GM18520 (cell line): ENCODE results near the gene GLOD5.

Source experiments
- ATAC-seq: cut with Tn5 transposase; IDR thresholded peaks from one replicate; pipeline ENCODE4 v1.9.1; 2021; ENCODE audit not compliant: unreplicated experiment

GLOD5 gene

DNA sequence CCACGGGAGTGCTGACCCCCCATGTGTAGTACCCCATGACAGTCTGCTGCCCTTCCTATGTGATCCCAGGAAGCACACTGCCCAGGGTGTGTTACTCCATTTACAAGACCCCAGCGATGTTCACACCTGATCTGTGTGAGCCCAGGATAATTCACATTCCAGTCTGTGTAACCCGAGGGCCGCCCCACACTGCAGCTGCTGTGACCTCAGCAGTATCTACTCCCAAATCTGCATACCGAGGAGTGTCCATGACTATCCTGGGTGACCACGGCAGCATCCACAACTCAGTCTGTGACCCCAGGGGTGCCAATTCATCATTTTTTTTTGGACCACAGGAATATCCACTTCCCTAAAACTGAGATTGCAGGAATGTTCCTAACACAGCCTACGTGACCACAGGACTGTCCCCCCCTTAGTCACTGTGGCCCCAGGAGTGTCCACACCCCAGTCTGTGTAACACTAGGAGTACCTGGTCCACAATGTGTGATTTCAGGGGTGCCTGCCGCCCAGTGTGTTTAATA, 7.8 kb upstream of the GLOD5 start:
- ATAC-seq = no peak

GRCh38 chrX:48754238-48754637, 7.3 kb upstream of the GLOD5 start:
- ATAC-seq = no peak

GRCh38 chrX:48769230-48769629, 7.7 kb downstream of the GLOD5 start:
- ATAC-seq = no peak

DNA sequence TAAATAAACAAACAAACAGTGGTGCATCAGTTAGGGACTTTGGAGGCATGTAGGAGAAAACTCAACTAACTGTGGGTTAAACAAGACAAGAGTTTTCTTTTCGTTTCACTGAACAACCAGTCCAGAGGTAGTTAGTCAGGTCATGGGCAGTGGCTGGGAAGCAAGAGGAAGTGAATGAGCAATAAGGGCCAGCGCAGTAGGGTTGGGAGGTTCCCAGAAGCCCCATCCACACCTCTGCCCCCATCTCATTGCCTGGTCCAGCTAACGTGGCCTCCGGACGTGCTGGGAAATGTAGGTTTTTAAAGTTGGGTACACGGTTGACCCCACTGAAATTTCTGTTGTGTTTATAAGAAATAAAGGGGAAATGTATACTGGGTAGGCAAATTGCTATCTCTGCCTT, 8.7 kb downstream of the GLOD5 start:
- ATAC-seq = no peak

- no peak for ATAC-seq
Measured at GRCh38 chrX:48772602-48773001, 11.1 kb downstream of the GLOD5 start.

- ATAC-seq = no peak
Measured at GRCh38 chrX:48776818-48777439, 15.4 kb downstream of the GLOD5 start.

GRCh38 chrX:48779399-48779798, 17.9 kb downstream of the GLOD5 start:
- no peak for ATAC-seq

- no peak for ATAC-seq
Measured at GRCh38 chrX:48781705-48782104, 20.2 kb downstream of the GLOD5 start.

GRCh38 chrX:48782216-48782615, 20.7 kb downstream of the GLOD5 start:
- ATAC-seq = no peak

DNA sequence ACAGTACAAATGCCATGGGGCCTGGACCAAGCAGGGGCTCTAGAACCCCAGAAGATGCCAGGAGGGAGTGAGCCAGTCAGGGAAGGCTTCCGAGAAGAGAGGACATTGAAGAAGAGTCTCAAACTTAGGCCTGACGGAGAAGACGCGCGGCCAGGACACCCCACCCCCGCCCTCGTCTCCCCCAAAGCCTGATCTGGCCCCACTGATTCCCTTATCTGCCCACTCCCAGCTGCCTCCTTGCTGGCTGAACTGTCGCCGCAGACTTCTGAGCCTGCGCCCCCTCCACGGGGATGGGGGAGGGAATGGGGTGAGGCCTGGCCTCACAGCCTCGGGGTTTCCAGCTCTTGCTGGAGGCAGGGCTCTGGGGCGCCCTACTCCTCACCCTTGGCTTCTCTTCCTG, 21.2 kb downstream of the GLOD5 start:
- ATAC-seq = no peak

DNA sequence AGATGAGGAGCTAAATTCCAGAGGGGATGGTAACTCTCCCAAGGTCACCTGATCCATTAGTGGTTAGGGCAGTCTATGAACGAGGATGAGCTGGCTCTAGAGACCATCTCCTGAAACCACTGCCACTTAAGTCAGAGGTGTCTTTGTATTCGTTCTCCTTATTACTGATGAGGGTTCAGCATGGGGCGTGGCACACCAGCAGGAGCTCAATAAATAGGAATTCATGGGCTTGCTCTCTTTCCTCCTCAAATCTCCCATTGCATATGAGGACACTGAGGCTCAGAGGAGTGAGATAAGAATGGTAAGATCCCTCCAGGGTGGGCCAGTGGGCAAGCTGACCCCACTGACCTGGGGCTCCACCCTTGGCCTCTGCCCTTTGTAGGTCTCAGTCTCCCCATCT, 23.2 kb downstream of the GLOD5 start:
- no peak for ATAC-seq

DNA sequence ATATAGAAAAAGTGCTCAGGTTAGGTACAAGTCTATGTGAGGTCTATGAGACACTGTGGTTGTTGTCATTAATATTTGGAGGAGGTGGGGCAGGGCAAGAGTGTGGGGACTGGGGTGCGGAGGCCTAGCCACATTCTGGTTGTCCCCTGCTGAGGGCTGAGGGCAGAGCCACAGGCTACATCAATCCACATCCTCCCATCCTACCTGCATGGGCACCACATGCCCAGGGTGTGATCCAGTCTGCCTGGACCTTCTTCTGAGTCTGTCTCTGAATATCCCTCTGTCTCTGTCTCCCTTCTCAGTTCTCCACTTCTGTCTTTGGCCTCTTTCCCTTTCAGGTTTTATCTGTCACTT, 23.6 kb downstream of the GLOD5 start:
- no peak for ATAC-seq

DNA sequence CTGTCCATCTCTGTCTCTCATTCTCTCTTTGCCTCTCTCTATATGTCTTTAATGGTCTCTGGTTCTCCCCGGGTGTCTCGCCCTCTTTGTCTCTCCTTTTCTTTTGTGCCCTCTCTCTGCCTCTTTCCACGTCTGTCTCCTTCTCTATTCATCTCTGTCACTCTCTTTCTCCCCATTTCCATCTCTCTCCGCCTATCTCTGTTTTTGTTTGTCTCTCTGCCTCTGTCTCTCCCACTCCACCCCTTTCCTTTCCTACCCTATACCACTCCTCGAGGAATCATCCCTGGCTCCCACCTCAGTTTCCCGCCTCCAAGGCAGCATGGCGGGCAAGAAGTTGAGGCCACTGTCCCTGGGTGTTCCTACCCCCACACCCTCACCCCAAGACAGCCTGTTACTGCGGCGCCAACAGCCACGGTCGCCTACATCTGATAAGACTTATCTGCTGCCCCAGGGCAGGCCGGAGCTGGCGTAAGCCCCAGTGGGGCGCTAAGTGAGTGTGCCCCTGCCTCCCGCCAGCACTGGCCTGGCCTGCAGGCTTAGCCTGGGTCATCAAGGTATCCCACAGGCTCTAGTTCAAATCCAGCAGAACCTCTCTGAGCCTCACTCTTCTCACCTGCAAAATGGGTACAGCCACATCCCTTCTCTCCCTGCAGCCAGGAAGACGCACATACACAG, 24.1 kb downstream of the GLOD5 start:
- no peak for ATAC-seq

GRCh38 chrX:48786341-48786800, 24.8 kb downstream of the GLOD5 start, which contains the start of gene GATA1:
GATA1 (plus strand) TSS chrX:48786590; CDS start chrX:48791110, 4,520 bp downstream.
- ATAC-seq = no peak

DNA sequence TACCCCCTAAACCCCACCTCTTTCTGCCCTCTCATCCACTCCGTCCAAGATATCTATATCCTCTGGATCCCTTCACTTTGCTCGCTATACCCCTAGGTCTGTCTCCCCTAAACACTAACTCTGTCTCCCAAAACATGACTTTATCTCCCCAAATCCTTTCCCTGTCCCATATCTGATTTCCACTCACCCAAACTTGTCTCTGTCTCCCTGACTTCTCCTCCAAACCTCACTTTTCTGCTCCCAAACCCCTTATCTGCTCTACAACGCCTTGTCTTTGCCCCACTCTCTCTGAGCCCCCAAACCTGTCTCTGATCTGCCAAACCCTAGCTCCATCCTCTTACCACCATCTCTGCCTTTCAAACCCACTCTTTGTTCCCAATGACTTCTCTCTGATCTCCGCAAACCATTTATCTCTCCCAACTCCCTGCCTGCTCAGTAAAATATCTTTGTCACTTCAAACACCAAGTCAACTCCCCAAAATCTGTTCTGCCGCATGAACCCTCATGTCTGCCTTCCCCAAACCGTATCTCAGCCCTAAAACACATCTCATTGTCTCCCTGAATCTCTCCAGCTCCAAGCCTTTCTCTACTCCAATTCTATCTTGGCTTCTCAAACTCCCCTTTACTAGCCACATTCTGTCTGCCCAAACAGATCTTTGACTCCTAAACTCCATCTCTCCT, 25.4 kb downstream of the GLOD5 start:
- ATAC-seq = no peak

- ATAC-seq = no peak
Measured at GRCh38 chrX:48787505-48788443, 26.2 kb downstream of the GLOD5 start.

- no peak for ATAC-seq
Measured at GRCh38 chrX:48789366-48790220, 28.0 kb downstream of the GLOD5 start.

- no peak for ATAC-seq
Measured at GRCh38 chrX:48790477-48790876, 28.9 kb downstream of the GLOD5 start.

GRCh38 chrX:48791063-48791820, 29.7 kb downstream of the GLOD5 start:
- no peak for ATAC-seq
